OCI-LY7 (cell line): Measurements from ENCODE around the gene AP2A1.

ENCODE experiments used
- CTCF ChIP-seq: fragments of 200-600 bp; sonication (generic); conservative IDR thresholded peaks from 2 replicates; pipeline ENCODE4 v1.5.1; 2014; ENCODE audit warnings: mild to moderate bottlenecking, antibody characterized with exemption, low read length, moderate library complexity, mixed read lengths
- EZH2phosphoT487 ChIP-seq: fragments of 200-600 bp; sonication (generic); IDR thresholded peaks from 2 replicates; pipeline ENCODE4 v1.6.1; 2018; ENCODE audit warnings: low read depth, borderline replicate concordance, mild to moderate bottlenecking, mixed run types, antibody characterized with exemption, low read length, moderate library complexity, mixed read lengths

GRCh38 chr19:49801966-49802661, 35.3 kb downstream of the AP2A1 start:
- TF ChIP-seq CTCF (no peak), EZH2phosphoT487 (no peak)
